Fibroblast of the aortic adventitia (primary cell): ENCODE data around the gene FGD3. TPM values are rescaled to one million over a fixed set of nuclear protein-coding genes. Genes with fewer than 3 reads are reported as not detected.

Experiments used
- DNase-seq: peaks from one replicate; pipeline ENCODE4 v3.0.0-alpha.2; 2010; ENCODE audit warnings: low read depth
- H3K4me3 ChIP-seq: 2 replicates; pipeline ENCODE4 v1.5.1; 2011; ENCODE audit warnings: low read depth, mild to moderate bottlenecking, control low read depth, low read length, moderate library complexity
- CTCF ChIP-seq: IDR thresholded peaks from 2 replicates; pipeline ENCODE4 v1.5.1; 2011; ENCODE audit warnings: mild to moderate bottlenecking, low read length, control low read depth, inconsistent platforms; ENCODE audit not compliant: insufficient read depth
- total RNA-seq: library from RNA; depleted of rRNA; stranded (reverse); fragments of >200 nt; gene quantifications from 2 replicates; pipeline ENCODE4 v1.2.3, GENCODE V29; 2012; ENCODE audit warnings: low replicate concordance

Gene FGD3
- total RNA-seq, 1 donor: not detected

- DNase-seq: no peak
- no peak overlapping the region for H3K4me3 ChIP-seq
- TF ChIP-seq CTCF: no peak
Observed at GRCh38 chr9:92948632-92949031, 1.3 kb downstream of the FGD3 start.

- no peak for DNase-seq
- TF ChIP-seq CTCF: no peak
- H3K4me3 ChIP-seq: no peak overlapping the region
Observed at GRCh38 chr9:92949266-92949982, 2.1 kb downstream of the FGD3 start.

GRCh38 chr9:92950359-92950955 lies 3.1 kb downstream of the FGD3 start:
- no peak for TF ChIP-seq CTCF
- DNase-seq: no peak
- no peak overlapping the region for H3K4me3 ChIP-seq

- no peak overlapping the region for H3K4me3 ChIP-seq
- DNase-seq: peak; percentile 21
- no peak for TF ChIP-seq CTCF
Observed at GRCh38 chr9:92952906-92953610, 5.7 kb downstream of the FGD3 start.

- TF ChIP-seq CTCF: no peak
- peak; percentile 24 for DNase-seq
Observed at GRCh38 chr9:92954049-92954861, 6.9 kb downstream of the FGD3 start.

GRCh38 chr9:92954886-92955285 lies 7.6 kb downstream of the FGD3 start:
- TF ChIP-seq CTCF: no peak
- H3K4me3 ChIP-seq: no peak overlapping the region
- no peak for DNase-seq

More at GRCh38 chr9:92954049-92954861, 6.9 kb downstream of the FGD3 start:
- H3K4me3 ChIP-seq: no peak overlapping the region
